HG03439 (cell line): ENCODE results near the gene IL1RAPL1.

Experiments
- ATAC-seq: cut with Tn5 transposase; IDR thresholded peaks from one replicate; pipeline ENCODE4 v1.9.1; 2021; ENCODE audit warnings: mild to moderate bottlenecking, moderate library complexity; ENCODE audit not compliant: unreplicated experiment

The IL1RAPL1 gene

DNA sequence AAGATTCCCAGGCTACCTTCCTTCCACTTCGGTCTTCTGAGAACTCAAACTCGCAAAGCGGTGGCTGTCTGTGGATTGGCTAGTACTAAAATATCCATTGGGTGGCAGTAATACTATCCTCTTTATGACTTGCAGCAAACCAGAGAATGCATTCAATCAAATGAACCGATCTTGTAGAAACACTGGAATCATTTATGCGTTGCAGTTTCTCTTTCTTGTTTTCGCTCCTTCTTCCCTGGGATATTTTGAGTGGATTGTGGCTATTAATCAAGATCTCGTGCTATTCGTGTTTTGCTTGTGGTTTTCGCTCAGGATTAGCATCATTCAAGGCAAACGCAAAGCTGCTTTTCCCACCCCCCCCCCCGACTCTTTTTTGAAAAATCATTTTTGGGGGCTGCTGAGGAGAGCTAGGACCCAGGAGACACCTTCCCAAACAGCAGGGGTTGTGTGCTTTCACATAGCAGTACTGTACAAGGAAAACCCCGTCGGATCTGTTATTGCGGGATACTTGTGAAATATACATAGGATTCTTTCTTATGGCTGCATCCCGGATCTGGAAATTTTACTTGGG lies at the start of gene IL1RAPL1:
Gene IL1RAPL1 (plus strand): TSS at position 466 of the 571 bp plus-strand sequence.
- no peak for ATAC-seq

DNA sequence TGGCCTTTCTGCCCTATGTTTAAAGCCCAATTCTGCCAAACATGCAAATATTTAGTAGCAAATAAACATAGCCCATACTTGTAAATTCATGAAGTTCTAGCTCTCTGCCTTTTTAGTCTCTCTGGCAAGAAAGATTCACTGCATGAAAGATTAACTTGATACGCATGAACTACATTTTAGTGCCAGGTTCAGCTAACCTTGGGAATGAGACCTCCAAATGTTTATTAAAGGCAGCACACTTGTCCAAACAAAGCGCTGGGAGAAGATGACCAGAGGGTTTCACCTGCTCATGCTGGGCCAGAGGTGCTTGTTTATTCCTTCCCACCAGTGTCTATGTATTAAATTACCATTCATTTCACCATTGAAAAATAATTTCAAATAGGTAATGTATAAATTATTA lies 44.5 kb upstream of the IL1RAPL1 start:
- no peak for ATAC-seq

DNA sequence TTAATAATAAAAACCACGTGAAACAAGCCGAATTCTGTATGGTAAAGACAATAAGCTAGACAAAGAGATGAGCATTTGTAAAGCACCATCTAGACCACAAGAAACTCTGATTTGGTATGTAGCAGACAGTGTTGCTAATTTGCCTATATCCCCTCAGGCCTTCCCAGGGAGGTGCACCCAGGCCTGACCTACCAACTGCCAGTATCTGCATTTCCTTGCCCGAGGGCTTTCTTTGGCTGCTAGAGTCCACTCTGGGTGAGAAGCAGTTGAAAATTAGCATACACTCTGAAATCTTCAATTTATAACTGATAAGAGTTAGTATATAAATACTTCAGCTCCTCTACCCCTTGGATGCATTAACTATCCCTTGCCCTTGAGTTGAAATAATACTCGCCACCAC lies 37.4 kb upstream of the IL1RAPL1 start:
- ATAC-seq: no peak

DNA sequence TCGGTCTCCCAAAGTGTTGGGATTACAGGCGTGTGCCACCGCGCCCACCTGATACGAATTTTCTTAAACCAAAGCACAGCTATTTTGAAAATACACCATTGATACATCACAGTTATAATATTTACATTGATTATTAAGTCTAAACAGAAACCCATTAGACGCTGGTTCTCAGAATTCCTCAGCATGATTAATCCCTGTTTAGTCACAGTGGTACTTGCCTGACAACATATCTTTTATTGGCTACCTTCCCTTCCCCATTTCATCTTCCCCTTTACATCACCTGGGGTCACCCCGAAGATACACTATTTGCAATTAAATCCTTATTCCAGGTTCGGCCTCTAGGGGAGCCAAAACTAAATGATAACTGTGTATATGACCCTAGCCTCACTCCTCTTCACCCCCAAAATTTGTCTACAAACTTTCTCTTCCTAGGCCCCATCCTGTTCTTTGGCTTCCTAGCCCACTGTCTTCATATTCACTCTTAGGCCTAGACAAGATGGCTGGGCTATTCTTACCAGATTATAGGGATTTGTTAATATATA lies 36.8 kb upstream of the IL1RAPL1 start:
- no peak for ATAC-seq

DNA sequence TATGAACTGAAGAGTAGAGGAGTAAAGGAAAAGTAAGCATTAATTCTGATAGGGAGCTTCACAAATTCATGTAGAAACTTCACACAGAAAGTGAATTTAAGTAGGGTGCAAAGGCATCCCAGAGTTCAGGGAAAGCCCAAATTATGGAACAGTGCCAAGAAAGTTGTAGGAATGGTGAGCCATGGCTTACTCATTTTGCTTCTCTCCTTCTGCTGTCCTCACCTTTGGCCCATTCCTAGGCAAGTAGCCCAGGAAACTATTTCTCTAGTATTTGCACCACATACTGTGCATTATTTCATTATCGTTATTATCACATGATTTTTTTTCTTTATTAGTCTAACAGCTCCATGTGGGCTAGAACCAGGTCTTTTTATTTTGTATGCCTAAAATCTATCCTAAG lies 34.9 kb upstream of the IL1RAPL1 start:
- no peak for ATAC-seq

DNA sequence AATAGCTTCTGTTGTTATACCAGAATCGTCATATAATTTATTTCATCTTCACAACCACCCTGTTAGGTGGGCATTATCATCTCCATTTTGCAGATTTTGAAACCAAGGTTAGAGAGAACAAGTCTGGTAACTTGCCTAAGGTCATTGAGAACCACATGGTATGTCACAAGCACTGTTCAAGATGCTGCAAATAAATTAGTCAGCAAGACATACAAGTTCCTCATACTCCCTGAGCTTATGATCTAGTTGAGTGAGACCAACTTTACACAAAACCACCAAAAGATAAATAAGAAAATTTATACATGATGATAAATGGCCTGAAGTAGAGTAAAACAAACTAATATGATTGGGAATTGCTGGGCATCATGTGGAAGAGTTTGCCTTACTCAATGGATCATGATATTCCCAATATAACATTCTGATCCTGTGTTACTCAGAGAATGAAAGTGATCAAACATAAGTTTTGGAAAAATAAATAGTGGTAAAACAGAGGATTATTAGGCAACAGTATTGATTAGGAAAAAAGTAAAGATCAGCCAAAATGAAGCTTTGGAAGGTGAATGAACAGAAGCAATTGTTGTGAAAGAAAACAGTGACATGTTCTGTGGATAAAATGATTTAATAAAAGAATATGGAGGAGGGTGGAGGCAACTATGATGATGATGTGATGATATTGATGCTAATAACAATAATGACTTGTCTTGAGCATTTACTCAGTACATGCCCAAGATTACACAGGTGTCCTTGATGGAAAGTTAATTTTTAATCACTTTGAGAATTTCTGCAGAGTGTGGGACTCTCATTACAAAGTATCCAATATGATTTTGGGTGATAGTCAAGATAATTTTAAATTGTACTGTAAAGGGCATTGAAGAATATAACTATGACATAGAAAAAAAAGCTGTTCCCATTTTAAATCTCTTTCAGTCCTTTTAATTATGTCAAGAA lies 34.1 kb upstream of the IL1RAPL1 start:
- ATAC-seq: no peak

DNA sequence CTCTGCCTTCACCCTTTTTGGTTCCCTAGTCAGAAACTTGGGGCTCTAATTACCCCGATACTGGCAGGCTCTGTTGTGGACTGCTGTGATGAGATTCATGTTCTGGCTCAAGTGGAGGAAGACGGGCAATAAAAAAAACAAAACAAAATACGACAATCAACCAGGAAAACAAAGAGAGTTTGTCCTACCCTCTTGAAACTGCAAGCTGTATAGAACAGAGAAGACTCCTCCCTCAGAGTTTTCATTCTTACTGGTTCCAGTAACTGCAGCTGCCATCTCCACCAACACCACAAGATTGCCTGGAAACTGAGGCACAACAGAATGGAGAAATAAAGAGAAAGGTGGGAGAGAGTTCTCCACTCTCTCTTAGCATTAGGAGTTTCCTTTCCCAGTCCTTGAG lies 11.1 kb upstream of the IL1RAPL1 start:
- ATAC-seq: no peak

DNA sequence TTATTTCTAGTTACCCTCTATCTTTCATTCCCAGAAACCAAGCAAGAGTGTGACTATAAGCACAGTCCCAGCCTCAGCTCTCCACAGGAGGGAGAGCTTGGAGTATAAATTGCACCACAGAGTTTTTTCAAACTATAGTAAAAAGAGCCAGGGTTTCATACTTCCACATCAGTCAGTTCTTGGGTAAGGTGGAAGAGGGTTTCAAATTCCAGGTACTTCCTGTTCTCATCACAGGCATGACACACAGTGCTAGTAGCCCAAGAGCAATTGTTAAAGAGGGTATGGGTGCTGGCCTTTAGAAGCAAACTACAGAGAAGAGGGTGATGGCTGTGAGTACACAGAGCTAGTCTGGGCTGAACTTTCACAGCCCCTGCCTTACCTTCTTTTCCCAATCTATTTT lies 5.7 kb upstream of the IL1RAPL1 start:
- ATAC-seq: no peak

DNA sequence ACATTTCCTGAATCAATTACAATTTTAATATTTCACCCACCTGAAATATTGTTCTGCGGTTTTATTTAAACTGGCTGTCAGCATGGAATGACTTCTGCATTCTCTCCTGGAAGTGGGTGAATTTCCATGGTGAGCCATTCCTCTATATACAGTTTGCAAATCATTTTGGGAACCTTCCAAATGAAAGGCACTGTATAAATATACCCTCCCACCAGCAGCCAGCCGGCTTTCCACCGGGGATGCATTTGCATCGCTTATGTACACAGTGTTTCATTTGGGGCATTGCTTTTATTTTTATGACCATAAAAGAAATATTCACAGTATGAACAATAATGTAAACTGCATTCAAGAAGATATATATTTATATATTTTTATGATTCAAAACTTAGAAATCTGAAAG lies 4.7 kb upstream of the IL1RAPL1 start:
- no peak for ATAC-seq

DNA sequence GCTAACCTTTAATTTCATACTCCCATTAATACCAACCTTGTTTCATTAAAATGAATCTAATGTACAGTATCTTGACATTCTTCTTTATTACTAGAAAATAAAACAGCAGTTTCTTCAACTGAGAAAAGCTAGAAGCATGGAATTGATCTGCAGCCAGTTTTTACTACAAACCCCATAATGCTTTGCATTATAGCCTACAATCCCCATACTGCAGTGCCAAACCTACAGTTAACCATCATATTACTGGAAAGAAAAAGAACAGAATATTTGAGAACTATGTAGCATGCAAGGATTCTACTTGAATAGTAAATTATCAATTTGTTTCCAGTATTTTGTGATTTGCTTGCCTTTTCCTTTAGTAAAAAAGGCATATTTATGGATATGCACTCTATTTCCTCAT lies 3.2 kb upstream of the IL1RAPL1 start:
- ATAC-seq: no peak

DNA sequence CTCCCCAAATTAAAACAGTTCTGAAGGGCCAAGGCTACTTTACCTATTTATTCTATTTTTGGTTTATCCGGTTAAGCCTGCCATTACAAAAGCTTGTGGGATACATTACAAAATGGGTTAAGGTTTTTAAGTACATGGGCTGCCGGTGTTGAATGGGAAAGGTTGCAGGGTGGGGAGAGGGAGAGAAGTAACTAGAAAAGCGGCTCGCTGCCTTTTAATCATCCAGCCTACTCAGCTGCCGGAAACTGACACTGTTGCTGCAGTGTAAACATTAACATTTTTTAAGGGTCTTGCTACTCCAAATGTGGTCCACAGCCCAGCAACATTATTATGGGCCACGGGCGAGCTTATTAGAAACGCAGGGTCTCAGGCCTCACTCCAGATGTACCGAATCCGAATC lies 1.5 kb upstream of the IL1RAPL1 start:
- ATAC-seq: no peak

DNA sequence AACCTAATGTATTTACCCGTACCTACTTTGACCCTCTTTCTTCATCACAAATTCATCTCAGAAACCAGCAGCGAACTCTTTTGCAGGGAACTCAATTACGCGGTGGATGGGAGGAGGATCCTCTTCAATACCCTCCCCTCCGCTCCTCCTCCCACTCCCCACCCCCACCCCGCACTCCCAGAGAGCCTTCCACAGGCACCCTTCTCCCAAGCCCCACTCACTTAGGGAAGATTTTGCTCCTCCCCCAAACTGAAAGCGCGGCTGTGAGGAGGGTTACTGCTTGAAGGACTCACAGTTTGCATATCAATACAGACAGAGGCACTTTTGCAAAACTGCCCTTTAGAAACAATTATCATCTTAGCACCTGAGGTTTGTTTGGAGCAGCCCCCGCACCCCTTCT lies 960 bp upstream of the IL1RAPL1 start:
- no peak for ATAC-seq

DNA sequence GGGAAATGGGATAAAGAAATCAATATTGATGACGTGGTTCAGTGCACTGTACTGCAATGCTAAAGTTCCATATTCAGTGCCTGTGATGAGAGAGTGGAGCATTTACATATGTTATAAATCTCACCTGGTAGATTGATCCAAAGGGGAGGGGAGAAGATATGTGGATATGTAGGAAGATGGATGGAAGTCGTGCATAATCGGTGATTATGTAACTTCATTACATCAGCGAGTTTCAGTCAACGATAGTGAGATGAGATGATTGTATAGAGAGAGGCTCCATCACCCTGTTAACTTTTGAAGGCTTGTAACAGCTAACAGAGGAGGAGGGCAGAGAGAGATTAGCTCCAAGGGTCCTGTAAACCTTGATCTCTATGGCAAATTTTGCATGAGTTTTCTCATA lies 1.8 kb downstream of the IL1RAPL1 start:
- no peak for ATAC-seq

DNA sequence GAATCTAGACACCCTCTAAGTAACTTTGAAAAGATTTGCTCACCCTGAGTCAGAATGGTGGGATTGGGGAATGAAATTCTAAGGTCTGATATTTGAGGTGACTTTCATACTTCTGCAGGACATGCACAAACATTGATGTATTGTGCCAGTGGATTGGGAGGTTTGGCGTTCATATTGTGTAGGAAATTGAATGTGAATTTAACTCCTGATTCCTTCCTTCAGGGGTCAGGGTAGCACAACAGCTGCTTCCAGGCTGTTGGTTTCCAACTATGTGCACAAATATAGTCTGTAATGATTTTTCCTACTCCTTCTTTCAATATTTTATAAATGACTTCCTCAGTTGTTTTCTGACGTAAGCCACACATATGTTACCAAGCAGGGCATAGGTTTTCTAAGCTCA lies 3.1 kb downstream of the IL1RAPL1 start:
- no peak for ATAC-seq

DNA sequence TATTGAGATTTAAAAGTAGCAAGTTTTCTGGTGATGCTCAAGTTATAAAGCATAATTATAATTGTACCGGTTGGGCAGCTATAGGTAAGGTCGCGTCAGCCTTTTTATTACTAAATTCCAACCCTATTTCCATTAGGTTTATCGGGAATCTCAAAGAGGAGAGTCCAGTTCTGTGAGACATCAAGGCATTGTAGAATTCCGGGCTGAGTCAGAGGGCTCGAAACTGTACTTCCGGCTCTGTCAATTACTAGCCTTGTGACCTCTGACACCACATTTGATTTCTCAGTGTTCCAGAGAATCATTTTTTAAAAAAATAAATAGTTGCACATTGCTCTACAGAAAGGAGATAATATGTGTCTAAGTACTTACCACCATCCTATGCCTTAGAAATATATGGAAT lies 4.3 kb downstream of the IL1RAPL1 start:
- ATAC-seq: no peak

DNA sequence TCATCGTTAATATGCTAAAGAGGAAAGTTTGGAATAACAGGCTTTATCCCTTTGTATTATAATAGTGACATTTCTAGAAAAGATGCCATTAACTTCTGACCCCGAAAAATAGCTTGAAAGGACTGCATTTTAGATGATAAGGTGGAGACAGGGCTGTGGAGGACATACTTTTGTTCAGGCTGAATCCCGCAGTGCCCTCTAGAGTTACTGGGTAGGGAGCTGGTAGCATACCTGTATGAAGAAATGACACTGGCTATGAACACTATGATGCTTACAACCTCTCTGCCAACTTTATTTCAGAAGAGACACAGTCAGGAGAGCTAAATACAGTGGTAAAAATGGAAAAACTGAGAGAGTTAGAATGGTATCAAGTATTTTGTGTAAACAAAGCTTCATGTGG lies 8.1 kb downstream of the IL1RAPL1 start:
- no peak for ATAC-seq

DNA sequence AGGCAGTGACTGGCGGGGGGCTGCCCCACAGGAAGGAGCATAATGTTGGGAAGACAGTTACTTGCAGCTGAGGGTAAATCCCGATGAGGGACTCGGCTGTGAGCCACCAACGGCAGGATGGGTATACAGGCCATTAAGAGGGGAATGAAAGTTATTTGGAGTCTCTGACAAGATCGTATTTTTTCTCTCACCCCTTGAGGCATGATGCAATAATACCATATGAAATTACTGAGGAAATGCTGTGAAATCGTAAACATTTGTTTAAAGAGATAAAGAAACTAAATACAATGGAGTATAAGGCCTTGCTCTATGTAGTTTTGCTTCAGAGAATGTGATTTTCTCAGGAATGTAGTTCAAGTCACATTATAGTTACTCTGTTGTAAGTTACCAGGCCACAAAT lies 12.7 kb downstream of the IL1RAPL1 start:
- no peak for ATAC-seq

DNA sequence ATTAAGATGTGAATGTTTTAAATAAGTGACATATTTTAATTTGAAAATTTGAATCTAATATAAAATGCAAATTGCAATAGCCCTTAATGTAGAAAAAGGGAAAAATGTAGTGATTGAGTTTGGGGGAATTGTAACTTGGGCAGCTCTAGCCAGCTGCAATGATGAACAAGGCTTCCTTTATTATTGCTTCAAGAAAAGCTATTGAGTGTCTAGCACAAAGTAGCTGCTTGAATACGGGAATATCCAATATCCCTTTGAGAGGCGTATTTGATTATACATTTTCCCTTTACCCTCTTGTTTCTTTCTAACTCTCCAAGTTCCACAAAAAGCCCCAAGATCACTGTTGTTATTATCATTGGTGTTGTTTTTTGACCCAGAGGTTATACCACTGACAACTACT lies 21.8 kb downstream of the IL1RAPL1 start:
- no peak for ATAC-seq

DNA sequence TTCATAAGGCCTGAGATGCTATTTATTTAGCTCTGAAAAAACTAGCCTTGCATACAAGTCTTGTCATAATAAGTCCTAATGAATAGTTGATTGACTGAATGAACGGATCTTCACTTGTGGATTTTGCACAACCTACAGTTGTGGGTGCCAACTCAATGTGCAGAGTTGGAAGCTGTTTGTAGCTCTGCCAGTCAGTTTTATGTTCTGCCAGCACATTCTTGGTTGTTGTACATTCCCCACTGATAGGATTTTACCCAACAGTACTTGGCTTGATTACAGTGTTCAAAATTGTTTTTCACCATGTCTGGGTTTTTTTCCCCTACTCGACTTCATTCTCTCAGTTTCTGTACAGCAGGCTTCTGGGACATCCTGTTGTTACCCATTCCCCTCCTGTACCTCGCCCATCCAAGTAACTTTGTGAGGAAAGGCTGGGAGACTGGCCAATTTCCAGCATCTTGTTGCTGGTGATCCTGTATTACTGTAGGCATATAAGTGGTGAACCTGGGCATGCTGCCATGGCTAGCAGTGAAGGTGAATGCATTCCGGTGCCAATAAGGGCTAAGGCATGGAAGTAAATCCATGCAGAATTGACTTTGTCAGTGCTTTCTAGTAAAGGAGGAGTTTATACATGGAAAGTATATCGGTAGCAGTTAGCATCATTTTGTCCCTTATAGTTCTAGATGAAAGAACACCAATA lies 22.8 kb downstream of the IL1RAPL1 start:
- ATAC-seq: no peak

DNA sequence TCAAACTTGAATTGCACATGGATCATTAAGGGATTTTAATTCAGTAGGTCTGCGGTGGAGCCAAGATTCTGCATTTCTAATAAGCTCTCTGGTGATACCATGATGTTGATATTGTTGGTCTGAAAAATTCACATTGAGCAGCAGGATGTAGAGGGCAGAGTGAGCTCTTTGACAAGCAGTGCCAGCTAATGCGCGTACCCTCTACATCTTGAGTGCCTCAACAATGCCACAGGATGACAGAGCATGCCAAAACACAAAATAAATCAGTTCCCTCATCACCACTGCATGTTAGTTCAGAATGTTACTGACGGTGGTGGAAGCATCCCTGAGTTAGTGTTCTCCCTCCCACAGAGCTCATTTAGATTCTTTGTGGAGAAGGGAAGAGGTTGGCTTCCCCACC lies 23.5 kb downstream of the IL1RAPL1 start:
- no peak for ATAC-seq

DNA sequence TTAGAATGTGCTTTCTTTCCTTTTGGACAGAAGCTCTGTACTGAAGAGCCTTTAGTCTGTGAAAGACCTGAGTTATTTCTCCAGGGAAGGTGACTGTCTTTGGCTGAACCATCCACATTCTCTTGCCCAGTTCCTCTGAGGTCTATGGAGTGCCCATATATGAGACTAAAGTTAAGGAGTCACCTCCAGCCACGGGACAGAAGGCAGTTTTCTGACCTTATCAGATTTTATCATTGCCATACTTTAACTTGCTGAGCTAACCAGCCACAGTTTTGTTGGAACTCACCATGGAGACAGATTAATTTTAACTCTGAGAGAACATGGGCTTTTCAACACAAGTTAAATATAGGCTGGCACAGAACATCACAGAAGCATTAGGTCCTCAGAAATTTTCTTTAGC lies 26.3 kb downstream of the IL1RAPL1 start:
- ATAC-seq: no peak

DNA sequence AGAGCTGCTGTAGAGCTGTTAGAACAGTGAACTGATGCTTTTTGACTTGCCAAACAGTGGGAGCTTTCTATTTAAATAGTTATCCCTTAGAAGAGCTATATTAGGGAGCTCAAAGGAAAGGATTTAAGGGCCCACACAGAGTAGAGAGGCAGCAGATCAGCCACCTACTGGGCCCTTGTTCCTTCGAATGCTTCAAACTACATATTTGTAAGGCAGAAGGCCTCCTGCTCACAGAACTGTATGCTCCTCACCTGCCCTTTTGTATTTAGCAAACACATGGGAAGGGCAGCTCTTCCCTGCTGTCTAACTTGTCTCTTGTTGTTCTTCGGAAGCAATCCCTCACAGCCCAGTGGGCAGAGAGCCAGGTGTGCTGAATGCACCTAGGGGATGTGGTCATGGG lies 38.0 kb downstream of the IL1RAPL1 start:
- no peak for ATAC-seq
